A549 (cell line): ENCODE measurements around the gene CXXC5. TPM values are rescaled to one million over a fixed set of nuclear protein-coding genes. Genes with fewer than 3 reads are reported as not detected.

ENCODE experiments used
- ATAC-seq, 2 experiments: fragments of 200-7000 bp in 1 of 2; fragments of >200 bp in 1 of 2; cut with Nextera tagmentation in 1 of 2; cut with Tn5 transposase in 1 of 2; 3 replicates each; pipeline versions ENCODE4 v1.8.0 to v1.9.1; 2018 to 2020; ENCODE audit warnings: mild to moderate bottlenecking in 1 of 2, moderate library complexity in 1 of 2
- CTCF ChIA-PET: fragments of 300-600 bp; sonication (Branson Sonifier 250); formaldehyde crosslinking; extraction: SDS; loops from one replicate; lab custom pipeline; 2021; ENCODE audit warnings: antibody characterized with exemption, inconsistent platforms; lab: Yijun Ruan, JAX
- POLR2A ChIA-PET: fragments of 350-600 bp; formaldehyde crosslinking; extraction: SDS; loops from one replicate; lab custom pipeline; 2021; ENCODE audit warnings: antibody characterized with exemption, inconsistent platforms; lab: Yijun Ruan, JAX
- DNase-seq, 2 experiments: peaks; one replicate each; pipeline versions ENCODE4 v3.0.0 to v3.0.0-alpha.2; 2011 to 2016; ENCODE audit warnings: low read depth in 1 of 2, low spot score in 1 of 2
- FAIRE-seq: peaks from 2 replicates; lab custom pipeline; 2011; peaks lifted over from hg19 to GRCh38; lab: Jason Lieb, UNC
- H3K27ac ChIP-seq, 2 experiments: fragments of >200 bp; sonication (Bioruptor Twin); formaldehyde crosslinking; 3 replicates each; pipeline ENCODE4 v1.5.1; 2016 to 2017
- H3K4me1 ChIP-seq: fragments of >200 bp; sonication (Bioruptor Twin); formaldehyde crosslinking; 3 replicates; pipeline ENCODE4 v1.6.1; 2016
- H3K4me2 ChIP-seq: fragments of >200 bp; sonication (Bioruptor Twin); formaldehyde crosslinking; 3 replicates; pipeline ENCODE4 v1.6.1; 2016
- H3K4me3 ChIP-seq: fragments of >200 bp; sonication (Bioruptor Twin); formaldehyde crosslinking; 3 replicates; pipeline ENCODE4 v1.5.1; 2016
- H3K9me3 ChIP-seq: fragments of >200 bp; sonication (Bioruptor Twin); formaldehyde crosslinking; 3 replicates; pipeline ENCODE4 v1.6.1; 2016
- CBX2 ChIP-seq: fragments of 200-600 bp; sonication (generic); IDR thresholded peaks from 2 replicates; pipeline ENCODE4 v1.6.1; 2016; ENCODE audit warnings: low read depth, mild to moderate bottlenecking, borderline replicate concordance
- CBX8 ChIP-seq: fragments of 200-600 bp; sonication (generic); IDR thresholded peaks from 2 replicates; pipeline ENCODE4 v1.6.1; 2016
- CEBPB ChIP-seq, 2 experiments: fragments of >200 bp in 1 of 2; sonication (Bioruptor Twin) in 1 of 2; formaldehyde crosslinking in 1 of 2; IDR thresholded peaks; 2 replicates each; pipeline ENCODE4 v1.6.1; 2012 to 2016
- CHD4 ChIP-seq: fragments of 200-600 bp; sonication (generic); IDR thresholded peaks from 2 replicates; pipeline ENCODE4 v1.6.1; 2016; ENCODE audit warnings: antibody characterized with exemption, mild to moderate bottlenecking, borderline replicate concordance
- E2F6 ChIP-seq: IDR thresholded peaks from 2 replicates; pipeline ENCODE4 v1.6.1; 2012; ENCODE audit warnings: low read depth, borderline replicate concordance
- EHF ChIP-seq: fragments of 250-450 bp; sonication (Bioruptor Pico); IDR thresholded peaks from 2 replicates; pipeline ENCODE4 v1.5.0; 2020; ENCODE audit warnings: mild to moderate bottlenecking
- EHMT2 ChIP-seq: fragments of 200-600 bp; sonication (generic); IDR thresholded peaks from 2 replicates; pipeline ENCODE4 v1.6.1; 2016; ENCODE audit warnings: antibody characterized with exemption, low read depth, mild to moderate bottlenecking, moderate library complexity
- FOSB ChIP-seq: fragments of 250-450 bp; sonication (Bioruptor Pico); IDR thresholded peaks from 2 replicates; pipeline ENCODE4 v1.5.0; 2020; ENCODE audit warnings: mild to moderate bottlenecking, moderate library complexity
- HEYL ChIP-seq: fragments of 250-450 bp; sonication (Bioruptor Pico); IDR thresholded peaks from 2 replicates; pipeline ENCODE4 v1.8.0; 2021; ENCODE audit warnings: mild to moderate bottlenecking, moderate library complexity
- HOXA7 ChIP-seq: fragments of 250-450 bp; sonication (Bioruptor Pico); IDR thresholded peaks from 2 replicates; pipeline ENCODE4 v1.5.0; 2020; ENCODE audit warnings: mild to moderate bottlenecking, moderate library complexity
- HOXB13 ChIP-seq: fragments of 250-450 bp; sonication (Bioruptor Pico); IDR thresholded peaks from 2 replicates; pipeline ENCODE4 v1.5.0; 2020; ENCODE audit warnings: low read depth, mild to moderate bottlenecking, moderate library complexity
- MAFK ChIP-seq: fragments of 450-650 bp; IDR thresholded peaks from 2 replicates; pipeline ENCODE4 v1.6.1; 2014; ENCODE audit not compliant: partially characterized antibody
- MAZ ChIP-seq: fragments of 150-350 bp; IDR thresholded peaks from 2 replicates; pipeline ENCODE4 v1.6.1; 2014; ENCODE audit warnings: antibody characterized with exemption, low read depth, low read length, borderline replicate concordance
- POLR2A ChIP-seq: IDR thresholded peaks from 2 replicates; pipeline ENCODE4 v1.6.1; 2012; ENCODE audit warnings: mild to moderate bottlenecking, low read length
- RNF2 ChIP-seq: fragments of 200-600 bp; sonication (generic); IDR thresholded peaks from 2 replicates; pipeline ENCODE4 v1.6.1; 2016; ENCODE audit warnings: low read depth, mild to moderate bottlenecking, antibody characterized with exemption, moderate library complexity, borderline replicate concordance
- SMC3 ChIP-seq: fragments of >200 bp; sonication (Bioruptor Twin); formaldehyde crosslinking; IDR thresholded peaks from 3 replicates; pipeline ENCODE4 v1.6.1; 2018; ENCODE audit warnings: inconsistent platforms
- TFCP2L1 ChIP-seq: fragments of 250-450 bp; sonication (Bioruptor Pico); IDR thresholded peaks from 2 replicates; pipeline ENCODE4 v1.5.0; 2021; ENCODE audit warnings: mild to moderate bottlenecking
- ZC3H11A ChIP-seq: fragments of 450-650 bp; IDR thresholded peaks from 2 replicates; pipeline ENCODE4 v1.6.1; 2014; ENCODE audit warnings: antibody characterized with exemption, mild to moderate bottlenecking
- ZNF302 ChIP-seq: fragments of 250-450 bp; sonication (Bioruptor Pico); IDR thresholded peaks from 2 replicates; pipeline ENCODE4 v1.9.0; 2021; ENCODE audit warnings: inconsistent platforms, mild to moderate bottlenecking, moderate library complexity
- WGBS: methylation state at CpG from one replicate; pipeline ENCODE4 v1.1.6; 2017; ENCODE audit errors: missing lambda C conversion rate; 5-methylcytosine and 5-hydroxymethylcytosine counted together
- polyA plus RNA-seq, 4 experiments: library from polyadenylated mRNA; depleted of rRNA in 3 of 4; stranded (reverse); fragments of >200 nt; fragmentation: RNase III in 1 of 4; extraction: RNeasy Plus Mini Kit Qiagen cat#74134 plus additional on column Dnase treatment in 1 of 4; gene quantifications; 2 replicates in 3 of 4; 3 replicates in 1 of 4; pipeline ENCODE4 v1.2.3, GENCODE V29; 2011 to 2017
- TF ChIP-seq, protein P1 (sequence below): fragments of >200 bp; sonication (Bioruptor Twin); formaldehyde crosslinking; IDR thresholded peaks from 3 replicates; pipeline ENCODE4 v1.5.1; 2016
- TF ChIP-seq, protein P2 (sequence below): fragments of 250-450 bp; sonication (Bioruptor Pico); IDR thresholded peaks from 2 replicates; pipeline ENCODE4 v1.5.0; 2020; ENCODE audit warnings: low read depth, mild to moderate bottlenecking, moderate library complexity
- TF ChIP-seq, protein P3 (sequence below): IDR thresholded peaks from 2 replicates; pipeline ENCODE4 v1.6.1; 2012

Gene CXXC5
- polyA plus RNA-seq, 2 of the 4 experiments (the other 2 are of a cell fraction), result 18.1 to 32.5 TPM

DNA sequence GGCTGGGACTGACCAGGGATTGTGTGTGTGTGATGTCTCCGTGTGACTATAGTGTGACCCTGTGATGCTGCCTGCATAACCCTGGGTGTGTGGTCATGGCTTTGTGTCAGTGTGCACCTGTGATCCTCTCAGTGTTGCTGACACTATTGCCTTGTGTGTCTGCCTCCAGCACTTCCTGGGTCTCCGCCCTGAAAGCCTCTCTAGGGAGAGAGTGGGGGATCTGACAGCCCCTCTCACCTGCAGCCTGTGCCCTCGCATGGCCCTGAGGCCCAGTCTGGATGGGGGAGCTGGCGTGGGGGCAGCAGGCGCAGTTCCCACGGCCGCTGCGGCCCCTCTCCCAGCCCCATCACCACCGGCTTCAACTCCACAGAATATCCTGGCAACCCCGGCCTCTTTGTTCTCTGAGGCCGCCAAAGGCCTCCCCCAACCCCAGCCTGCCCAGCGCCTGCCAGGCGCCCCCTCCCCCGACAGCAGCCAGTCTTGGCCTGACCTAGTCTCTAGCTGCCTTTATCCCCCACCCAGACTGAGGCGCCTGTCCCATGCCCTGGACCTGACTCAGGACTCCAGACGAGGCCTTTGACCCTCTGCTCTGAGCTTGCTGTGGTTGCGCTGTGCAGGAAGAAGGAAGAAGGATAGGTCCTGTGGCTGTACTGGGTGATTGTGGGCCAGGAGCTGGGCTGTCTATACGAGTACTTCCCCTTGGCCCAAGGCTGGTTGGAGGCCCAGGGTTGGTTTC is 38.7 kb downstream of the CXXC5 start:
- 92% methylated on average over 15 of the region's 18 CpGs for WGBS
- peaks cover 38% of the 10 kb centered on the region for H3K4me1 ChIP-seq
- no peak for FAIRE-seq
- no peaks in the 10 kb centered on the region for H3K9me3 ChIP-seq
- TF ChIP-seq, protein P1, sequence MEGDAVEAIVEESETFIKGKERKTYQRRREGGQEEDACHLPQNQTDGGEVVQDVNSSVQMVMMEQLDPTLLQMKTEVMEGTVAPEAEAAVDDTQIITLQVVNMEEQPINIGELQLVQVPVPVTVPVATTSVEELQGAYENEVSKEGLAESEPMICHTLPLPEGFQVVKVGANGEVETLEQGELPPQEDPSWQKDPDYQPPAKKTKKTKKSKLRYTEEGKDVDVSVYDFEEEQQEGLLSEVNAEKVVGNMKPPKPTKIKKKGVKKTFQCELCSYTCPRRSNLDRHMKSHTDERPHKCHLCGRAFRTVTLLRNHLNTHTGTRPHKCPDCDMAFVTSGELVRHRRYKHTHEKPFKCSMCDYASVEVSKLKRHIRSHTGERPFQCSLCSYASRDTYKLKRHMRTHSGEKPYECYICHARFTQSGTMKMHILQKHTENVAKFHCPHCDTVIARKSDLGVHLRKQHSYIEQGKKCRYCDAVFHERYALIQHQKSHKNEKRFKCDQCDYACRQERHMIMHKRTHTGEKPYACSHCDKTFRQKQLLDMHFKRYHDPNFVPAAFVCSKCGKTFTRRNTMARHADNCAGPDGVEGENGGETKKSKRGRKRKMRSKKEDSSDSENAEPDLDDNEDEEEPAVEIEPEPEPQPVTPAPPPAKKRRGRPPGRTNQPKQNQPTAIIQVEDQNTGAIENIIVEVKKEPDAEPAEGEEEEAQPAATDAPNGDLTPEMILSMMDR, result no peak
- TF ChIP-seq HEYL, result no peak
- no peak for TF ChIP-seq CBX2
- TF ChIP-seq, protein P2, sequence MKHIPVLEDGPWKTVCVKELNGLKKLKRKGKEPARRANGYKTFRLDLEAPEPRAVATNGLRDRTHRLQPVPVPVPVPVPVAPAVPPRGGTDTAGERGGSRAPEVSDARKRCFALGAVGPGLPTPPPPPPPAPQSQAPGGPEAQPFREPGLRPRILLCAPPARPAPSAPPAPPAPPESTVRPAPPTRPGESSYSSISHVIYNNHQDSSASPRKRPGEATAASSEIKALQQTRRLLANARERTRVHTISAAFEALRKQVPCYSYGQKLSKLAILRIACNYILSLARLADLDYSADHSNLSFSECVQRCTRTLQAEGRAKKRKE (CRISPR knock-in tag), result no peak
- H3K4me2 ChIP-seq, result no peak overlapping the region
- H3K4me3 ChIP-seq, result no peak overlapping the region
- no peak; a peak in 1 of 6 replicates for ATAC-seq
- H3K27ac ChIP-seq, result peak overlapping the region in 1 of 2 experiments; percentile 37; a peak in 1 of 6 replicates
- DNase-seq, result no peak
- ChIA-PET POLR2A (no interaction called here), CTCF (interaction anchor here (2.1 to 10.6 kb wide), 4 partner anchors 10 to 80 kb away, joined by 5 to 248 read pairs (median 40); no protein-coding TSS in a partner anchor)

GRCh38 chr5:139687656-139688055 is 39.5 kb downstream of the CXXC5 start:
- Histone ChIP-seq H3K4me2 (no peak overlapping the region), H3K27ac (0 out of 6 replicates have a peak overlapping the region, but pooled peaks of 1 of the 2 experiments have one; percentile 37), H3K9me3 (no peaks in the 10 kb centered on the region), H3K4me1 (peaks cover 38% of the 10 kb centered on the region), H3K4me3 (no peak overlapping the region)
- TF ChIP-seq, protein P3, sequence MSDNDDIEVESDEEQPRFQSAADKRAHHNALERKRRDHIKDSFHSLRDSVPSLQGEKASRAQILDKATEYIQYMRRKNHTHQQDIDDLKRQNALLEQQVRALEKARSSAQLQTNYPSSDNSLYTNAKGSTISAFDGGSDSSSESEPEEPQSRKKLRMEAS, result no peak
- TF ChIP-seq HOXB13 (CRISPR knock-in tag), result no peak
- TF ChIP-seq HOXA7, result no peak
- no peak for TF ChIP-seq EHF (CRISPR knock-in tag)
- TF ChIP-seq FOSB (CRISPR knock-in tag), result no peak
- TF ChIP-seq RNF2, result no peak
- TF ChIP-seq EHMT2, result no peak
- TF ChIP-seq TFCP2L1 (CRISPR knock-in tag), result no peak
- no peak for TF ChIP-seq CHD4
- no peak for TF ChIP-seq E2F6
- TF ChIP-seq SMC3, result no peak
- TF ChIP-seq CEBPB (IDR thresholded peaks at IDR 0.05), result no peak
- no peak for TF ChIP-seq ZNF302 (CRISPR knock-in tag)
- TF ChIP-seq MAZ, result no peak
- no peak for TF ChIP-seq POLR2A
- TF ChIP-seq CBX8, result no peak
- TF ChIP-seq ZC3H11A, result no peak
- TF ChIP-seq MAFK, result no peak
- ATAC-seq, result no peak
- no peak for FAIRE-seq
- WGBS, result 89% methylated on average over 6 of the region's 6 CpGs
- ChIA-PET CTCF (interaction anchor here (2.1 to 10.6 kb wide), 4 partner anchors 11 to 79 kb away, joined by 5 to 248 read pairs (median 40); no protein-coding TSS in a partner anchor), POLR2A (no interaction called here)
- DNase-seq, result no peak
